Eye (tissue), 1 donor: ENCODE data around the gene EAPP.
"Not testable (repeated sequence)": the region's sequence is repeated elsewhere in the genome, so short reads cannot be mapped to it uniquely, and the experiment has no call there.

Source experiments
- DNase-seq: peaks from one replicate; pipeline ENCODE4 v3.0.0-alpha.2; 2015

The EAPP gene, protein sequence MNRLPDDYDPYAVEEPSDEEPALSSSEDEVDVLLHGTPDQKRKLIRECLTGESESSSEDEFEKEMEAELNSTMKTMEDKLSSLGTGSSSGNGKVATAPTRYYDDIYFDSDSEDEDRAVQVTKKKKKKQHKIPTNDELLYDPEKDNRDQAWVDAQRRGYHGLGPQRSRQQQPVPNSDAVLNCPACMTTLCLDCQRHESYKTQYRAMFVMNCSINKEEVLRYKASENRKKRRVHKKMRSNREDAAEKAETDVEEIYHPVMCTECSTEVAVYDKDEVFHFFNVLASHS

GRCh38 chr14:34539407-34540180, at the start of gene EAPP:
EAPP (minus strand) TSS chr14:34539701; CDS start chr14:34539628, 73 bp downstream.
- peak; percentile 98 for DNase-seq

GRCh38 chr14:34583525-34583924, 44.0 kb upstream of the EAPP start:
- DNase-seq: no peak

- no peak for DNase-seq
Observed at GRCh38 chr14:34582117-34582680, 42.7 kb upstream of the EAPP start.

- no peak for DNase-seq
Observed at GRCh38 chr14:34580381-34580780, 40.9 kb upstream of the EAPP start.

DNA sequence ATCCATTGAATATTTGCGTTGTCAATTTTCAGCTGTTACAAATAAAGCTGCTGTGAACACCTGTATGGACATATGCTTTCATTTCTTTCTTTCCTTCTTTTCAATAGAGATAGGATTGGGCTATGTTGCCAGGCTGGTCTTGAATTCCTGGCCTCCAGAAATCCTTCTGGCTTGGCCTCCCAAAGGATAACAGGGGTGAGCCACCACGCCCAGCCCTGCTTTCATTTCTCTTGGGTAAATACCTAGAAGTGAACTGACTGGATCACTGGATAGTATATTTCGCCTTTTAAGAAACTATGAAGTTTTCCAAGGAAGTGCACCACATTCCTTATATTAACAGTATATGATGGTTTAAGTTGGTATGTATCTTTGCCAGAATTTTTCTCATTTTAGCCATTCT, 32.3 kb upstream of the EAPP start:
- no peak for DNase-seq

DNA sequence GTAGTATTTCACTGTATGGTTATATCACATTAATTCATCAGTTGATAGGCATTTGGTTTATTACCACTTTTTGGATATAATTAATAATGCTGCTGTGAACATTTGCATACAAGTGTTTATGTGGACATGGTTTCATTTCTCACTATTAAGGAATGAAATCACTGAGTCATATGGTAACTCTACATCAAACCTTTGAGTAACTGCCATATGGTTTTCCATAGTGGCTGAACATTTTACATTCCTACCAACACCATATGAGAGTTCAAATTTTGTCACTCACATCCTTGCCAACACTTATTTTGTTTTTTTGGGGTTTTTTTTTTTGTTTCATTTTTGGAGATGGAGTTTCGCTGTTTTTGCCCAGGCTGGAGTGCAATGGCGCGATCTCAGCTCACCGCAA, 30.2 kb upstream of the EAPP start:
- no peak for DNase-seq

- no peak for DNase-seq
Observed at GRCh38 chr14:34568803-34569202, 29.3 kb upstream of the EAPP start.

- DNase-seq: no peak
Observed at GRCh38 chr14:34562776-34563150, 23.3 kb upstream of the EAPP start.

GRCh38 chr14:34562037-34562775, 22.7 kb upstream of the EAPP start:
- not testable (repeated sequence) for DNase-seq

- DNase-seq: not testable (repeated sequence)
Observed at GRCh38 chr14:34556498-34556829, 17.0 kb upstream of the EAPP start.

DNA sequence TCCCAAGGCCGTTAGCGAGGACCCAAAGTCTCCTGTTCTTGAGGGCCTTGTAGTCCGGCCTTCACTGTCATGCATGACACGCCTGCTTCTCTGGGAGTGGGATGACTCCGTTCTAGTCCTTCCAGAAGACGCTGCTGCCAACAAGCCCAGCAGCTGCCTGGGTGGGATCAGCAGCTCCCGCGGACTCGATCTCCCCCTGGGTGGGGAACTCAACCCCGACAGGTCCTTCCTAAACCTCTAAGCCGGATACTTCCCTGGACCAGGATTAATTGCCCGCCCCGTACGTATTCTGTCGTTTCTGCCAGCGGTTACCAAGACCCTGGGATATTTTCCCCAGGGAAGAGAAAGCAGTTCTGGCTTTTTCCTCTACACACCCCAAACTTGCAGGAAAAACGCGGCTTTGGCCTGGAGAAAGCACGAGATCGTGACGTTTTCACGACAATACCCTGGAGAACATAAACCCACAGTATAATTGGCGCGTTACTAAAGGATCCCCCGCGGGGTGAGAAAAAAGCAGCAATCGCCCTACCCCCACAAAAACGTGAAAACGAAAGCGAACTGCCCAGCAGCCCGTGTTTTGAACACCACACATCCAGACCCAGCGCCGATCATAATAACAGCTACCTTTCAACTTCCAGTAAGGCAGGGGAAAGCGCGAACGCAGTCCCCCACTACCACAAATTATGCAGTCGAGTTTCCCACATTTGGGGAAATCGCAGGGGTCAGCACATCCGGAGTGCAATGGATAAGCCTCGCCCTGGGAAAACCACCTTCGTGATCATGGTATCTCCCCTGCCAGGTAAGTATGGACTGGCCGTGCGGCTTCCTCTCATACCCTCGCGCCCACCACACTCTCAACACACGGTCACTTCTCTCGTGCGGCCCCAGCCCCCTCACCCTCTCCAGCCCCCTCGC, 16.3 kb upstream of the EAPP start:
- DNase-seq: not testable (repeated sequence)

GRCh38 chr14:34554540-34555250, 15.2 kb upstream of the EAPP start:
- peak; percentile 45 for DNase-seq

DNA sequence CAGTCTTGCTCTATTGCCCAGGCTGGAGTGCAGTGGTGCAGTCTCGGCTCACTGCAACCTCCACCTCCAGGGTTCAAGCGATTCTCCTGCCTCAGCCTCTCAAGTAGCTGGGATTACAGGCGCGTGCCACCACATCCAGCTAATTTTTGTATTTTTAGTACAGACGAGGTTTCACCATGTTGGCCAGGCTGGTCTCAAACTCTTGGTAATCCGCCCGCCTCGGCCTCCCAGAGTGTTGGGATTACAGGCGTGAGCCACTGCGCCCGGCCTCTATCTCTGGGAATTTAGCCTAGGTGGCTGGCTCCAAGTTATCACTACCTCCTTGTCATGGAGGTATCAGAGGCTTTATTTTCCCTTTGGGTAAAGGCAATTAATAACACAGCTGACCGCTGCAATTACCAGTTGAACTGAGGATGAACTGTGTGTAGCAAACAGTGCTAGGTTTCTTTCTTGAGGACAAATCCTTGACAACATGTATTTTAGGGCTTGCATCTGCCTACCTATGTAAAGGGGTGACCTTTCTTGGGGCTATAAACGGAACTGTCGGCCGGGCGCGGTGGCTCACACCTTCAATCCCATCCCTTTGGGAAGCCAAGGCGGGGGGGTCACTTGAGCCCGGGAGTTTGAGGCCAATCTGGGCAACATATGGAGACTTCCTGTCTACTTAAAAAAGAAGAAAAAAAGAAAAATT, 9.9 kb upstream of the EAPP start:
- DNase-seq: not testable (repeated sequence)

GRCh38 chr14:34548472-34548981, 9.0 kb upstream of the EAPP start:
- no peak for DNase-seq

DNA sequence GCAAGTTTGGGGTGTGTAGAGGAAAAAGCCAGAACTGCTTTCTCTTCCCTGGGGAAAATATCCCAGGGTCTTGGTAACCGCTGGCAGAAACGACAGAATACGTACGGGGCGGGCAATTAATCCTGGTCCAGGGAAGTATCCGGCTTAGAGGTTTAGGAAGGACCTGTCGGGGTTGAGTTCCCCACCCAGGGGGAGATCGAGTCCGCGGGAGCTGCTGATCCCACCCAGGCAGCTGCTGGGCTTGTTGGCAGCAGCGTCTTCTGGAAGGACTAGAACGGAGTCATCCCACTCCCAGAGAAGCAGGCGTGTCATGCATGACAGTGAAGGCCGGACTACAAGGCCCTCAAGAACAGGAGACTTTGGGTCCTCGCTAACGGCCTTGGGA, 7.6 kb upstream of the EAPP start:
- DNase-seq: not testable (repeated sequence)

GRCh38 chr14:34546272-34547135, 7.0 kb upstream of the EAPP start:
- DNase-seq: not testable (repeated sequence)

- DNase-seq: not testable (repeated sequence)
Observed at GRCh38 chr14:34540181-34541059, 919 bp upstream of the EAPP start.

DNA sequence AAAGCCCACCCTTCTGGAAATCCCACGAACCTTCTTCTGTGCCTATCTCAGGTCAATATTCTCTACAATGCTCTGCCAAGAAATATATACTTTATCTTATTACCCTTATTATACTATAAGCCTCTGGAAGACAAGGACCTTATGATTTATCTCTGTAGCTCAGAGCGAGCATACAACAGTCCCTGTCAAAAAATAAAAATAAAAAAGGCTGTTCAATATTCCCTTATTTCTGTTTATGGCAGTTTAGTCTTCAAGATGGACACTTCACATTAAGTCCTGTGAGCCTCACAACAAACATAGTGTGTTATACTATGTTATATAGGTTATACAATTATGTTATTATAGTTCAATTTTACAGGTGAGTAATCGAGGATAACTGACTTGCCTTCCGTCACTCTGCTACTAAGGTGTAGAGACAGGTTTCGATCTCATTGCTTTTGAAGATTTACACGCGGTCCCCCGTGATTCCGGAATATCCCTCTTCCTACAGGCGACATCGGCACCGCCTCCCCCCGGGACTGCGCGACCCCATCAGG, 562 bp downstream of the EAPP start:
- DNase-seq: no peak
